GM21825 (cell line): ENCODE measurements around the gene RFLNA.

Experiments used
- ATAC-seq: cut with Tn5 transposase; IDR thresholded peaks from one replicate; pipeline ENCODE4 v1.9.1; 2021; ENCODE audit warnings: mild to moderate bottlenecking, moderate library complexity; ENCODE audit not compliant: unreplicated experiment

The RFLNA gene, protein sequence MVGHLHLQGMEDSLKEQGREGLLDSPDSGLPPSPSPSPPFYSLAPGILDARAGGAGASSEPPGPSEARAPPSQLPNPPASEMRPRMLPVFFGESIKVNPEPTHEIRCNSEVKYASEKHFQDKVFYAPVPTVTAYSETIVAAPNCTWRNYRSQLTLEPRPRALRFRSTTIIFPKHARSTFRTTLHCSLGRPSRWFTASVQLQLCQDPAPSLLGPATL

DNA sequence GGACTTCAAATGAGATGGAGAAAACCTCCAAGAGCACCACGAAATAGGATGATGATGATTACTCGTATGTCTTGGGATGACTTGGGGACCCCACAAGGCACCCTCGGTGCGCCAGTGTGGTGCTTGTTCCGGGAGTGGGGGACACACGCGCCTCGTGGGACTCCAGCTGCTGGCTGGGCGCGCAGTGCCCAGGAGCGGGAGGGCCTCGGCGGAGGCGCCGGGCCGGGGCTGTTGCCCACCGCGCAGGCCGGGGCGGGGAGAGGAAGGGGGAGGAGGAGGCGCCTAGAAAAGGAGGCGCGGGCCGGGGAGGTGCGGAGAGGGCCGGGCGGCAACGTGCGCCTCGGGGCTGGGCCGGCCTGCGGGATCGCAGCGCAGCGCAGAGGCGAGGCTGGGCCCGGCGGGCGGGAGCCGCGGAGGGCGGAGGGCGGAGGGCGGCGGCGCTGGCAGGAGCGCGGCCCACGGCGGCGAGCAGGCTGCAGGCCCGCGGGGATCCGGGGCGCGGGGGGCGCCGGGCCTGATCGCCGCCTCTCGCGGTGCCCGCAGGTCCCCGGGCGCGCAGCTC is at the start of gene RFLNA:
TSS of gene RFLNA (plus strand) at position 314 of the 562 bp plus-strand sequence. CDS start 337 bp downstream, outside the sequence.
- ATAC-seq, result no peak

DNA sequence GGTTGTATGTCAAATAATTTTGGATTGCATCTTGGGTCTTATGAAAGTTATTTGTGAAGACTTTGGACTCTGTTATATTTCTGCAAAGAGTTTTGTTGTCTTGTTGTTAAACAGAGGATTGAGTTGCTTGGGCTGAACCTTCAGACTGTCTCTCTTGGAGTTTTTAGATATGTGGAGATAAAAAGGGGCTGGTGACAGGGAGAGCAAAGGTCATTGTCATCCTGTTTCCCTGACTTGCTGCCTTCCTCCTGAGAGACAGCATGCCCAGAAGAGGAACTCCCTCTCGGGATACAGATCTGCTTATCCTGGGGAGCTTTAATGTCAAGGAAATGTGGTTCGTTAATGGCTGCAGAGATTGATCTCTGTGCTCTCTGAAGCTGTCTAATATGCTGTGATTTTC is 47.6 kb upstream of the RFLNA start:
- no peak for ATAC-seq

DNA sequence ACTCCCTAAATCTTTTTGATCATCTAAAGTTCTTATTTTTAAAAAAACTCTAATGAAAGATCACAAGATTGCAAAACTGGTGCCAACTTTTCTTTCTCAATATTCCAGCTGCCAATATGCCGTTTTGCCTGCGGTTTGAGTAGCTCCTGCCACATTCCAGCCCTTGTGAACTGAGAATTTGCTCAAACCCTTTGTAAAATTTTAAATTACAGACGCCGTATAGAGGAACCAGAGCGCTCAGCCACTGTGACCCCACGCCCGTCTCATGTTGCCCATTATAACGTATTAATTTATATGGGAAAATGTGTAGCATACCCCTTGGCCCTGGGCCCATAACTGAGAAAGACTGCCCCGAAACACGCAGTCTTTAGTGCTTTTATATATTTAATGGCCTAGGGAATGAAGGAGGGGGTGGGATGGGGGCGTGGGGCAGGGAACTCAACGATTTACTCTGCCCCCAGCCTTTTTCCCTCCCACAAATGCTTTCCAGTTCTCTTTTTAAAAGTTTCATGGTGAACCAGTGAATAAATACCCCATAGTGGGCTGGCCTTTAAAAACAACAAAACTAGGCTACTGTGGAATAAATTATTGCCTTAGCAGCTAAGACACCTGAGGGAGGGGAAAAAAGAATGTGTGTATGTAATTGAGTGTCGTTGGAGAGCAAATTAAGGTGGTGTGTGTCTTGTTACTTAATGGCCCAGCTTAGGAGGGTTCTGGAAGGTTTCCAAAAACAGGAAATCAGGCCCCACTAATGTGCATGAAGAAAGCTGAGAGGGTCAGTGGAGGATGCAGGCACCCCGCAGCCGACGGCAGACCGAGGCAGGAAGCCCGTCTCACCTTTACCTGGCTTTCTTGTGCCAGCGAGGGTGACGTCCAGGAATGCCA is 45.7 kb upstream of the RFLNA start:
- no peak for ATAC-seq

DNA sequence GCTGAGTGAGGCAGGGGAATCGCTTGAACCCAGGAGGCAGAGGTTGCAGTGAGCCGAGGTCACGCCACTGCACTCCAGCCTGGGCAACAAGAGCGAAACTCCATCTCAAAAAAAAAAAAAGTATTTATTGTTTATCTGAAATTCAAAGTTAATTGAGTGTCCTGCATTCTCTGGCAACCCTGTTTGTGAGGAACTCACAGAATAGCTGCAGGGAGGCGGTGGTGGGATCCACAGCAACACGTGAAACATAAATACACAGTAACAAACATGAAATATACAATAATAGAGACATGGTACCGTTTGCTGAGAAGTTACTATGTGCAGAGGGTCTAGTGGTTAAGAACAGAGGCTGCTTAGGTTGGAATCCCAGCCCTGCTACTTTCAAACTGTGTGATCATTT is 43.7 kb upstream of the RFLNA start:
- ATAC-seq, result no peak

DNA sequence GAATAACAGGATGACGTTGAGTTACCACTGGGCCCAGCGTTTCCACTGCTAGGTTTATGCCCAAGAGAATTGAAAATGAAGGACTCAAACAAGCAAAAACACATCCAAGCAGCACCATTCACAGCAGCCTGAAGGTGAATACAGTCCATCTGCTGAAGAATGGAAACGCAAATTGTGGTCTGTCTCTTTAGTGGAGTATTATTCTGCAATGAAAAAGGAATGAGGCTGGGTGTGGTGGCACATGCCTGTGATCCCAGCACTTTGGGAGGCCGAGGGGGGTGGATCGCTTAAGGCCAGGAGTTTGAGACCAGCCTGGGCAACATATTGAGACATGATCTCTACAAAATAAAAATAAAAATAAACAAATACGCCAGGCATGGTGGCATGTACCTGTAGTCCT is 41.9 kb upstream of the RFLNA start:
- ATAC-seq, result no peak

DNA sequence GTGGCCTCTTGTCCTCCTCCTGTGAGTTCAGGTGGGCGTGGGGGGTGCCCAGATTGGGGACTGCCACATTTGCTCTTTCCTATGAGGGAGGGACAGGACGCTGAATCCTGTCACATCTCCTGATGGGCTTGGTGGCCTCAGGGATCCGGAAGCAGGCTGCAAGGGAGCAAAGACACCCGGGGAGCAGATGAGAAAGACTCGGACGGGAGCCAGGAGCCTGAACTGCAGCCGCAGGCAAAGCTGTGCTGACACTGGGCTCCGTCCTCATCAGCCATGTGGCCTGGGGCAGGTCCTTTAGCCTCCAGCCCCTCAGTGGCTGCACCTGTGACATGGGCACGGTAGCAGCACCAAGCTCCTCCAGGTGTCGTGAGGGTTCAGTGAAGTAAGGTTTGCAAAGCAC is 40.8 kb upstream of the RFLNA start:
- ATAC-seq, result no peak

DNA sequence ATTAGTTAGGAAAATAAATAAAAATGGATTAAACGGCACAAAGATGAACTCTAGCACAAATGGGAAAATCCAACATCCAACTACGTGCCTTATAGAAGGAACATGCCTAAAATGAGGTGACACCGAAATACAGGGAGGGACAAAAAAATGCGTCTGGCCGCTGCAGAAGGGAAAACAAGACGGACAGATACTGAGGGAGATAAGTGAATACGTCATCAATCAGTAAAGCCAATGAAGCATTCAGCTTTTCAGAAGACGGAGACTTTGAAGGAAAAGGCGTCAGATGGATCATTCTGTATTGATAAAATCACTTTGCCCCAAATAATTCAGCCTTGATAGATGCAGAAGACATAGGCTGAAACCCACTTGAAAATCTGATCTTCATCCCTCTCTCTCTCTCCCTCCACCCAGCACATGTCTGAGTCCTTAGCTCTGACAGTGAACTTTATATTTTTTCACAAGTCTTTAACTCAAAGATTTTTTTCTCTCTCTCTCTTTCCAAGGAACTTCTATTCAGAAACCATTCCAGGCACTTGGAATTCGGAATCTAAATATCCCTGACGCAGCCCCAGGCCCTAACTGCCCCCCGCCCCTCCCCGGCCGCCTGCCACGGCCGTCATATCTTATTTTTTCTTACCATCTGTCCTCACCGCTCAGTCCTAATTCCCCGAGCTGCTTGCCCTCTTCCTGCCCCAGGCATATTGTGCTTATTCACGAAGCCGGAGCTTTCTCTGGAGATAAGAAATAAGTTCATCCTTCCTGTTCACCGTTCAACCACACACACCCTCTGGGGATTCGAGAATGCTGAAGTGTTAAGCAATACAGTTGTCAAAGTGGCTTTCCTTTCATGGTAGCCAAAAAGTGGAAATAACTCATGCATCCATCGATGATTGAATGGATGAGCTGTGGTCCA is 35.5 kb upstream of the RFLNA start:
- ATAC-seq, result no peak

DNA sequence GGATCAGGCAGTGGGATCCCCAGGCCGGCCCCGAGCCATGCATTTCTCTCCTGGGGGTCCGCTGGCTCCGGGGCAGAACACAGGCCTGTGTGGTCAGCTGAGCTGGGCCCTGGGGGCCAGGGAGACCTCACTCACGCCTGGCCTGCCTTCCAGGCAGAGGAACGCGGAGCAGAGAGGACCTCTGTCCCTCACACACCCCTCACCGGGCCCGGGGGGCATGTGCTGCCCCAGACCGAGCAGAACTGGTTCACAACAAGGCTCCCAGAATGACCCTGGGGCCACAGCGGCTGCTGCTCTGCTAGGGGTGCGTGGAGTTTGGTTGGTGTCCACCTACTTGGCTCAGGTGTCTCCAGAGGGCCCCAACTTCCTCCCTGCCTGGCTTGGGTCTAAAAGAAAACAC is 33.0 kb upstream of the RFLNA start:
- ATAC-seq, result no peak

DNA sequence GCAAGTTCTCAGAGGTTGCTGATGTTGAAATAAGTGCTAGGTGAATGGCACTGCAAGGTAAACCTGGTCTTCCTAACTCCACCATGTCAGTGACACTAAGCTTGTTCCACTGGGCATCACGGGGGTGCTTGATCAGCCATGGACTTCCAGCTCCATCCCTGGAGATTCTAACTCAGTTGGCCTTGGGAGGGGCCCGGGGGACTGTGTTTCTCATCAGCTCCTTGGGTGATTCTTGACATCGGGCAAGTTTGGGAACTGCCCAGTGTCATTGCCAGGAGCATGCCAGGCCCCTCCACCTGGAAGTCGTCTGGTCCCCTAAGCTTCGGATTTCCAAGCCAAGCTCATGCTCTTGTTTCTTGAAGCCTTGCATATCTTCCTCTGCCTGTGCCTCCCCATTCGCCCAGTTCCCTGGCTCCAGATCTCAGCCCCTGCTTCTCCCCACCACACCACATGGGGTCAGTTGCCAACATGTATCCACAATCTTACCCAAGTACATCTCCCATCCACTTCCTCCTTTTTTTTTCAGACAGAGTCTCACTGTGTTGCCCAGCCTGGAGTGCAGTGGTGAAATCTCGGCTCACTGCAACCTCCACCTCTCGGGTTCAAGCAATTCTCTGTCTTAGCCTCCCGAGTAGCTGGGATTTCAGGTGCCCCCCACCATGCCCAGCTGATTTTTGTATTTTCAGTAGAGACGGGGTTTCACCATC is 30.7 kb upstream of the RFLNA start:
- no peak for ATAC-seq

DNA sequence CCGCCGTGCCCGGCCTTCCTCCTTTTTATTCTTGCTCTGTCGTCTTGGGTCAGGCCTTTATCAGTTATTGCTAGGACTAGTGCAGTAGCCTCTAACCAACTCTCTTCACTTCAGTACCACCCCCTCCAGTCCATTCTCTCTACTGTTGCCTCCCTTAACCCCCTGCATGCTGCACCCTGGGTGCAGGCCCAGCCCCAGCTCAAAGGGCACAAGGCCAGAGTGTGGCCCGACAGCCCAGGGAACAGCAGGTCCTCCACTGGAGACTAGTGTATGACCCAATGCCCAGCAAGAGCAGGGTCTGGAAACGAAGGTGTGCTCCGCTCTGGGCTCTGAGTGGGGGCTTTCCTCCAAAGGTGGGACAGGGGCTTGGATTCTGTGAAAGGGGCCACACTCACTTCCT is 30.0 kb upstream of the RFLNA start:
- ATAC-seq, result no peak

DNA sequence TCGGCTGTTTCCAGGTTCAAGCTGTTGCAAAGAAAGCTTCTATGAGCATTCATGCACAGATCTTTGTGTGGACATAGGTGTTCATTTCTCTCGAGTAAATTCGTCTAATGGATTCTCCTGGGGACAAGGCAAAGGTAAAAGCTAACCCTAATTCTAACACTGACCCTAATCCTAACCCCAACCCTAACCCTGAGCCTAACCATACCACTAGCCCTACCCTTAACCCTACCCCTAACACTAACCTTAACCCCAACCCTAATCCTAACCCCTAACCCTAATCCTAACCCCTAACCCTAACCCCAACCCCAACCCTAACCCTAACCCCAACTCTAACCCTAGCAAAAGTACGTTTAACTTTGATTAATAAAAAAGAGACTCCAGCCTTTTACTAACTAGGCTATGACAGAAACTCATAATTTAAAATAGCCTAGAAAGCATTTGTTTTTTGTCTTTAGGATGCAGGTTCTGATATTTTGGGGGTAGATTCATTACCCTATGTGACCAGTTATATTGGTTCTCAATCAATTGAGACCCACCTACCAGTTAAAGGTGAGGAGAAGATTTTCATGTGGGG is 27.6 kb upstream of the RFLNA start:
- ATAC-seq, result no peak

DNA sequence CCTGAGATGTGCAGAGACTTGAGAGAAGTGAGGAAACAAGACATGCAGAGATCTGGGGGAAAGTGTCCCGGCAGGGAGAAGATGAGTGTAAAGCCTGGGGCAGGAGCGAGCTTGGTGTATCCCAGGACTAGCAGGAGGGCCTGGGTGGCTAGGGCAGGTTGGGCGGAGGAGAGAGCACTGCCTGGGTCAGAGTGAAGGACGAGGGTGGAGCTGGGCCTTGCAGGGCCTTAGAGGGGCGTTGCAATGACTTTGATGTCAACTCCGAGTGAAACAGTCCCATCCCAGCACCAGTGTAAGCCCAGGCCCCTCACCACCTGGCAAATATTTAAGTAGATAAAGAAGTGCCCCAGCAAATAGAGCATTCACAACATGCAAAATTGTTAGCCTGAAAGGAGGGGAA is 24.2 kb upstream of the RFLNA start:
- ATAC-seq, result no peak

DNA sequence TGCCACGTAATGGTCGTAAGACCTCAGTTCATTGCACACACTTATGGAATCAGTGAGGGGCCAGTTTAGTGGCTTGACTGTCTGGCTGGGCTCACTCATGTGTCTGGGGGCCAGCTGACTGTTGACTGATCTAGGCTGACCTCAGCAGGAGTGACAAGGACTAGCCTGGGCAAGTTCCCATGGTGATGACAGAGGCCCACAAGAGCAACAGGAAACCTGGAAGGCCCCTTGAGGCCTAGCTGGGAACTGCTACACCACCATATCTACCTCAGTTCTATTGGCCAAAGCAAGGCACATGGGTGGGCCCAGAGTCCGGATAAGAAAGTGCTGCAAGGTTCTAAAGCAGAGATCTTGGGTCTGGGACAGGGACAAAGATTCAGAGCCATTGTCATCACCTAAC is 21.3 kb upstream of the RFLNA start:
- peak; percentile 74 for ATAC-seq

DNA sequence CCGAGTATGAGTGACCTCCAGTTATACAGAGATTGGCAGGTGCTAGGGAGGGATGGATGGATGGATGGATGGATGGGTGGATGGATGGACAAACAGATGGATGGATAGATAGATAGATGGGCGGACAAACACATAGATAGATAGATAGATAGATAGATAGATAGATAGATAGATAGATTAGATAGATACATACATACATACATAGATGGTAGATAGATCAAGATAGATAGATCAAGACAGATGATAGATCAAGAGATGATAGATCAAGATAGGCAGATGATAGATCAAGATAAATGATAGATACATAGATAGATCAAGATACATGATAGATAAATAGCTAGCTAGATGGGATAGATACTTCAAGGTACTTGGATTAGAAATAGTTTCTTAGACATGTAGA is 18.6 kb upstream of the RFLNA start:
- ATAC-seq, result no peak

DNA sequence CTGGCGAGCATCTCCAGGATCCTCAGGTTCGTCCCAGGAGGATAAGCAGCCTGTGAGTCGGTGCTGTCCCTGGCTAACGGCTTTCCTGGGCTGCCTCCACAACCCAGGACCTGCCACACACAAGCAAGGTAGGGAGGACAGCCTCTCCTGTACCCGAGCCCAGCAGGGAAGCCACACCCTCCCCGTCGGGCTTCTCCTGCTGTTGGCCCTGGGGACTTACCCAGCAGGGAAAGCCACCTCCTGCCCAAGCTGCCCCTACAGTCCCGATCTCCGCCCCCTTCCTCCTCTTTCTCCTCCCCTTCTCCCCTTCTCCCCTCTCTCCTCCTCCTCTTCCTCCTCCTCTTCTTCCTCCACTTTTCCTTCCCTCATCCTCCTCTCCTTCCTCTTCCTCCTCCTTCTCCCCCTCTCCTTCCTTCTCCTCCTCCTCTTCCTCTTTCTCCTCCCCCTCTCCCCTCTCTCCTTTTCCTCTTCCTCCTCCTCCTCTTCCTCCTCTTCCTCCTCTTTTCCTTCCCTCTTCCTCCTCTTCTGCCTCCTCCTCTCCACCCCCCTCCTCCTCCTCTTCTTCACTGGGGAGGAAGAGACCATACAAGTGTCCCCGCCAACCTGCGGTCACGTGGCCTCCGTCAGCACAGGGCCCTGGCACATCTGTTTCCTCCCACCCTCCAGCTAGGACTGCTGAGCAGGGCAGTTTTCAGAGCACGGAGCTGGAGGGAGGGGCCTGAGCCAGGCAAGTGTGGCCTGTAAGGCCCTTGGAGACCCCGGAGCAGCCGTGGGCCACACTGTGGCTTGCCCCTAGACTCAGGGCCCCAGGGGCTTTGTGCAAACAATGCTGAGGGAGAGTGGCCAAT is 17.3 kb upstream of the RFLNA start:
- ATAC-seq, result no peak

DNA sequence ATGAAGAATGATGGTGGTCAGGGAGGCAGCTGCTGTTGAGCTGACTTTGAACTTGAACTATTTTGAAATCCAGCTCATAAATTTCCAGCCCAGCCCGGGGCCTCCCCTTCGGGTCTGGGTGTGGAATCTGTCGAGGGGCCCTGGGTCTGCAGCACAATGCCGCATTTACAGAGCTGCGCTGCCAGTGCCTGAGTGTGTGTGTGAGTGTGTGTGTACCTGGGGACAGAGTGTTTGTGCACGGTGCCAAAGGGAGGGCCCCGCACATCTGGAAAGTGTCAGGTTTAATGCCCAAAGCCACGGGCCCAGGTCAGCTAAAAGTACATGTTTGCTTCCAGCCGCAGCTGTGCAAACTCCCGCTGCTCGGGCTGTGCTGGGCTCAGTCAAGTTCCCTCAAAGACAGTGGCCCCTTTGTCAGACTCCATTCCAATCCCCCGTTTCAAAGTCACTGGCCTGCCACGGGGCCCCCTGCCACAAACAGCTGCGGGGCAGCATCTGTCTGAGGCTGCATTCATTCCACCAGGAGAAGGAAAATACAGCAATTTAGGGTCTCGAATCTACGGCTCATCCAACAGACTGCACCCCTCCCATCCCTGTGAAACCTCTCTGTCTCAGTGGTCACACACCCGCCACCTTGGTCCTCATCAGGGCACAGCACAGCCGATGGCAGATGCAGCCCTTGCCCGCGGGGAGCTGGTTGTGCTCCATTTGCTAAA is 16.3 kb upstream of the RFLNA start:
- no peak for ATAC-seq

DNA sequence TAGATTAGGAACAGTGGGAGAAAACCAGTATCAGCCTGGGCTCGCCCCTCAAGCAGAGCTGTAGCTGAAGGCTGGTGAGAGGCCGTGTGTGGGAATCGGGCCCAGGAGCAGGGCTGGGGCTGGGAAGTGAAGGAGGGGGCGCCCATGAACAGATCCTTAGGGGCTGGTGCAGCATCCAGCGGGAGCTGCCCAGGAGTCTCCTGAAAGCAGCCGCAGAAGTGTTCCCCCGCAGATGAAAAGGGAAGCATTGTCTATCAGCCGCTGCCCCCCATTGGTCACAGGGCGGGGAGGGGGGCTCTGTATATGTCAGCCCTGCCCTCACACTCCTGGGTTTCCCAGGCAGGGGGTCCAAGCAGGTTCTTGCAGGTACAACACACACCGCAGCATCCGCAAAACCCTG is 15.6 kb upstream of the RFLNA start:
- ATAC-seq, result no peak

DNA sequence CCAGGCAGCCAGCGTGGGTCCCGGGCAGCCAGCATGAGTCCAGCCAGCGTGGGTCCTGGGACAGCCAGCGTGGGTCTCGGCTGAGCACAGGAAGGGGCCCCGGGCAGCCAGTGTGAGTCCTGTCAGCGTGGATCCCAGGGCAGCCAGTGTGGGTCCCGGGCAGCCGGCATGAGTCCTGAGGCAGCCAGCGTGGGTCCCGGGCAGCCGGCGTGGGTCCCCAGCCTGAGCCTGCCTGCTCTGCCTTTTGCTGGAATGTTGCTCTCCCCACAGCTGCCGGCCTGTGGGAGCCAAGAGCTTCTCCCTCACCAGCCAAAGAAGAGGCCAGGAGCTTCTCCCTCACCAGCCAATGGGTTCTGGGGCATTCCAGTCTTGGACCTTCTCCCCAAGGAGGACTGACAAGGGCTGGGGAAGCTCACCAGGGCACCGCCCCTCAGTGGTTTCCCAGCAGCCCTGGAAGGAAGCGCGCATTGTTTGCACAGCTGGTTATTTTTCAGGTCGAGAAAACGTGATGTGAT is 15.0 kb upstream of the RFLNA start:
- no peak for ATAC-seq
